GM18909 (cell line): ENCODE results near the gene HTT.
"Not testable (repeated sequence)": the region's sequence is repeated elsewhere in the genome, so short reads cannot be mapped to it uniquely, and the experiment has no call there.

Experiments used
- ATAC-seq: cut with Tn5 transposase; IDR thresholded peaks from one replicate; pipeline ENCODE4 v1.9.1; 2021; ENCODE audit warnings: mild to moderate bottlenecking; ENCODE audit not compliant: unreplicated experiment, poor library complexity

Gene HTT

GRCh38 chr4:3075652-3075981, 1.1 kb downstream of the HTT start:
- ATAC-seq: no peak

GRCh38 chr4:3077796-3078195, 3.3 kb downstream of the HTT start:
- peak; percentile 37 for ATAC-seq

GRCh38 chr4:3079694-3080123, 5.2 kb downstream of the HTT start:
- peak; percentile 35 for ATAC-seq

GRCh38 chr4:3082925-3083515, 8.5 kb downstream of the HTT start:
- ATAC-seq: no peak

GRCh38 chr4:3083732-3084131, 9.3 kb downstream of the HTT start:
- ATAC-seq: no peak

GRCh38 chr4:3085948-3086670, 11.6 kb downstream of the HTT start:
- ATAC-seq: no peak

GRCh38 chr4:3087115-3087797, 12.8 kb downstream of the HTT start:
- no peak for ATAC-seq

- ATAC-seq: no peak
Observed at GRCh38 chr4:3091464-3091863, 17.0 kb downstream of the HTT start.

GRCh38 chr4:3094701-3095100, 20.2 kb downstream of the HTT start:
- ATAC-seq: not testable (repeated sequence)

GRCh38 chr4:3096202-3096601, 21.7 kb downstream of the HTT start:
- ATAC-seq: no peak

GRCh38 chr4:3098346-3098745, 23.9 kb downstream of the HTT start:
- no peak for ATAC-seq

GRCh38 chr4:3106339-3107186, 32.1 kb downstream of the HTT start:
- peak; percentile 89 for ATAC-seq

GRCh38 chr4:3107271-3107670, 32.8 kb downstream of the HTT start:
- no peak for ATAC-seq

GRCh38 chr4:3107691-3108121, 33.2 kb downstream of the HTT start:
- ATAC-seq: no peak

- no peak for ATAC-seq
Observed at GRCh38 chr4:3108211-3108610, 33.7 kb downstream of the HTT start.

GRCh38 chr4:3111461-3111860, 37.0 kb downstream of the HTT start:
- no peak for ATAC-seq

GRCh38 chr4:3112201-3112600, 37.7 kb downstream of the HTT start:
- no peak for ATAC-seq

- ATAC-seq: no peak
Observed at GRCh38 chr4:3112609-3113469, 38.4 kb downstream of the HTT start.

- ATAC-seq: no peak
Observed at GRCh38 chr4:3114377-3114776, 39.9 kb downstream of the HTT start.
